Duodenal mucosa (tissue), 2 donors: ENCODE measurements around the gene ADK.
"Not testable (repeated sequence)": the region's sequence is repeated elsewhere in the genome, so short reads cannot be mapped to it uniquely, and the experiment has no call there.

Source experiments
- H3K27ac ChIP-seq: one replicate; pipeline ENCODE4 v1.7.0; 2013; ENCODE audit warnings: low read depth, low read length
- H3K27me3 ChIP-seq, 2 donors: one replicate each; pipeline ENCODE4 v1.7.0; 2013; ENCODE audit warnings: low read length in 2 of 2, control low read depth in 1 of 2; ENCODE audit not compliant: insufficient read depth in 2 of 2, control insufficient read depth in 1 of 2
- H3K36me3 ChIP-seq, 2 donors: one replicate each; pipeline ENCODE4 v1.7.0; 2013; ENCODE audit warnings: low read length in 2 of 2, control low read depth in 1 of 2; ENCODE audit not compliant: insufficient read depth in 2 of 2, control insufficient read depth in 1 of 2
- H3K4me1 ChIP-seq, 2 donors: one replicate each; pipeline ENCODE4 v1.7.0; 2013; ENCODE audit warnings: low read length in 2 of 2, control low read depth in 1 of 2; ENCODE audit not compliant: insufficient read depth in 2 of 2, control insufficient read depth in 1 of 2
- H3K4me3 ChIP-seq, 2 donors: one replicate each; pipeline ENCODE4 v1.7.0; 2013; ENCODE audit warnings: low read length in 2 of 2, low read depth in 1 of 2
- H3K9ac ChIP-seq, 2 donors: one replicate each; pipeline ENCODE4 v1.7.0; 2013; ENCODE audit warnings: low read length in 2 of 2, low read depth in 1 of 2
- H3K9me3 ChIP-seq, 2 donors: one replicate each; pipeline ENCODE4 v1.7.0; 2013; ENCODE audit warnings: low read length in 2 of 2, control low read depth in 1 of 2; ENCODE audit not compliant: control insufficient read depth in 1 of 2

The ADK gene

GRCh38 chr10:74568896-74569295 is 417.9 kb downstream of the ADK start:
- not testable (repeated sequence) for H3K36me3 ChIP-seq, H3K9ac ChIP-seq, H3K27ac ChIP-seq, H3K4me1 ChIP-seq, H3K9me3 ChIP-seq, H3K4me3 ChIP-seq, H3K27me3 ChIP-seq

GRCh38 chr10:74573497-74573896 is 422.5 kb downstream of the ADK start:
- H3K9ac ChIP-seq, H3K27ac ChIP-seq, H3K27me3 ChIP-seq: not testable (repeated sequence)

GRCh38 chr10:74575191-74575720 is 424.2 kb downstream of the ADK start:
- no peaks in the 10 kb centered on the region for H3K36me3 ChIP-seq
- no peaks in the 10 kb centered on the region for H3K9me3 ChIP-seq
- no peak overlapping the region for H3K9ac ChIP-seq
- no peaks in the 10 kb centered on the region for H3K4me1 ChIP-seq
- H3K4me3 ChIP-seq: no peak overlapping the region
- H3K27ac ChIP-seq: no peak overlapping the region
- H3K27me3 ChIP-seq: no peaks in the 10 kb centered on the region

More at GRCh38 chr10:74573497-74573896, 422.5 kb downstream of the ADK start:
- not testable (repeated sequence) for H3K4me3 ChIP-seq, H3K36me3 ChIP-seq, H3K4me1 ChIP-seq, H3K9me3 ChIP-seq

- Histone ChIP-seq H3K9me3 (no peaks in the 10 kb centered on the region), H3K9ac (no peak overlapping the region), H3K27ac (no peak overlapping the region), H3K4me3 (no peak overlapping the region), H3K36me3 (no peaks in the 10 kb centered on the region), H3K27me3 (no peaks in the 10 kb centered on the region), H3K4me1 (no peaks in the 10 kb centered on the region)
These were observed 424.9 kb downstream of the ADK start for GRCh38 chr10:74575912-74576311.

GRCh38 chr10:74576586-74576985 is 425.6 kb downstream of the ADK start:
- H3K4me1 ChIP-seq: no peaks in the 10 kb centered on the region
- no peaks in the 10 kb centered on the region for H3K27me3 ChIP-seq
- no peak overlapping the region for H3K9ac ChIP-seq

GRCh38 chr10:74580438-74580837 is 429.4 kb downstream of the ADK start:
- not testable (repeated sequence) for H3K9ac ChIP-seq, H3K36me3 ChIP-seq, H3K4me3 ChIP-seq, H3K27me3 ChIP-seq, H3K9me3 ChIP-seq, H3K4me1 ChIP-seq, H3K27ac ChIP-seq

More at GRCh38 chr10:74576586-74576985, 425.6 kb downstream of the ADK start:
- H3K27ac ChIP-seq: no peak overlapping the region
- H3K9me3 ChIP-seq: no peaks in the 10 kb centered on the region
- no peaks in the 10 kb centered on the region for H3K36me3 ChIP-seq
- H3K4me3 ChIP-seq: no peak overlapping the region

- H3K4me3 ChIP-seq: no peak overlapping the region
- no peaks in the 10 kb centered on the region for H3K27me3 ChIP-seq
- H3K9me3 ChIP-seq: no peaks in the 10 kb centered on the region
- no peak overlapping the region for H3K27ac ChIP-seq
- peaks cover 14 to 15% of the 10 kb centered on the region in 2 donors for H3K4me1 ChIP-seq
- H3K9ac ChIP-seq: no peak overlapping the region
- H3K36me3 ChIP-seq: no peaks in the 10 kb centered on the region
These were observed 431.5 kb downstream of the ADK start for GRCh38 chr10:74582566-74582965.

- no peaks in the 10 kb centered on the region for H3K9me3 ChIP-seq
- peak overlapping the region; percentile 41 to 46 for H3K4me3 ChIP-seq
- H3K36me3 ChIP-seq: no peaks in the 10 kb centered on the region
- peaks cover 14 to 20% of the 10 kb centered on the region in 2 donors for H3K4me1 ChIP-seq
- no peak overlapping the region for H3K27ac ChIP-seq
- no peaks in the 10 kb centered on the region for H3K27me3 ChIP-seq
- peak overlapping the region; percentile 15 to 41 for H3K9ac ChIP-seq
These were observed 434.4 kb downstream of the ADK start for GRCh38 chr10:74585231-74586087.

GRCh38 chr10:74586088-74586585 is 435.1 kb downstream of the ADK start:
- H3K27me3 ChIP-seq: no peaks in the 10 kb centered on the region
- no peaks in the 10 kb centered on the region for H3K9me3 ChIP-seq
- H3K27ac ChIP-seq: no peak overlapping the region
- peak overlapping the region in 1 of 2 donors; percentile 41 for H3K4me3 ChIP-seq
- peak overlapping the region in 1 of 2 donors; percentile 41 for H3K9ac ChIP-seq
- H3K4me1 ChIP-seq: peaks cover 14 to 20% of the 10 kb centered on the region in 2 donors
- H3K36me3 ChIP-seq: no peaks in the 10 kb centered on the region

- H3K9ac ChIP-seq: no peak overlapping the region
- no peak overlapping the region for H3K27ac ChIP-seq
- H3K27me3 ChIP-seq: no peaks in the 10 kb centered on the region
- no peak overlapping the region for H3K4me3 ChIP-seq
- H3K9me3 ChIP-seq: no peaks in the 10 kb centered on the region
- no peaks in the 10 kb centered on the region for H3K36me3 ChIP-seq
- peaks cover 14 to 20% of the 10 kb centered on the region in 2 donors for H3K4me1 ChIP-seq
These were observed 436.3 kb downstream of the ADK start for GRCh38 chr10:74587109-74587854.
